A549 (cell line): Measurements from ENCODE around the gene WDR70. TPM values are rescaled to one million over a fixed set of nuclear protein-coding genes. Genes with fewer than 3 reads are reported as not detected.

Source experiments
- ATAC-seq, 2 experiments: fragments of 200-7000 bp in 1 of 2; fragments of >200 bp in 1 of 2; cut with Nextera tagmentation in 1 of 2; cut with Tn5 transposase in 1 of 2; 3 replicates each; pipeline versions ENCODE4 v1.8.0 to v1.9.1; 2018 to 2020; ENCODE audit warnings: mild to moderate bottlenecking in 1 of 2, moderate library complexity in 1 of 2
- CTCF ChIA-PET: fragments of 300-600 bp; sonication (Branson Sonifier 250); formaldehyde crosslinking; extraction: SDS; loops from one replicate; lab custom pipeline; 2021; ENCODE audit warnings: antibody characterized with exemption, inconsistent platforms; lab: Yijun Ruan, JAX
- POLR2A ChIA-PET: fragments of 350-600 bp; formaldehyde crosslinking; extraction: SDS; loops from one replicate; lab custom pipeline; 2021; ENCODE audit warnings: antibody characterized with exemption, inconsistent platforms; lab: Yijun Ruan, JAX
- DNase-seq, 2 experiments: peaks; one replicate each; pipeline versions ENCODE4 v3.0.0 to v3.0.0-alpha.2; 2011 to 2016; ENCODE audit warnings: low read depth in 1 of 2, low spot score in 1 of 2
- FAIRE-seq: peaks from 2 replicates; lab custom pipeline; 2011; peaks lifted over from hg19 to GRCh38; lab: Jason Lieb, UNC
- H3K27ac ChIP-seq, 2 experiments: fragments of >200 bp; sonication (Bioruptor Twin); formaldehyde crosslinking; 3 replicates each; pipeline ENCODE4 v1.5.1; 2016 to 2017
- H3K4me1 ChIP-seq: fragments of >200 bp; sonication (Bioruptor Twin); formaldehyde crosslinking; 3 replicates; pipeline ENCODE4 v1.6.1; 2016
- H3K4me2 ChIP-seq: fragments of >200 bp; sonication (Bioruptor Twin); formaldehyde crosslinking; 3 replicates; pipeline ENCODE4 v1.6.1; 2016
- H3K4me3 ChIP-seq: fragments of >200 bp; sonication (Bioruptor Twin); formaldehyde crosslinking; 3 replicates; pipeline ENCODE4 v1.5.1; 2016
- H3K9me3 ChIP-seq: fragments of >200 bp; sonication (Bioruptor Twin); formaldehyde crosslinking; 3 replicates; pipeline ENCODE4 v1.6.1; 2016
- ATOH8 ChIP-seq: fragments of 250-450 bp; sonication (Bioruptor Pico); IDR thresholded peaks from 2 replicates; pipeline ENCODE4 v1.5.0; 2020; ENCODE audit warnings: low read depth, mild to moderate bottlenecking, moderate library complexity
- BHLHE40 ChIP-seq: IDR thresholded peaks from 2 replicates; pipeline ENCODE4 v1.6.1; 2012; ENCODE audit warnings: low read depth, low read length, inconsistent platforms
- CBX8 ChIP-seq: fragments of 200-600 bp; sonication (generic); IDR thresholded peaks from 2 replicates; pipeline ENCODE4 v1.6.1; 2016
- CEBPB ChIP-seq, 2 experiments: fragments of >200 bp in 1 of 2; sonication (Bioruptor Twin) in 1 of 2; formaldehyde crosslinking in 1 of 2; IDR thresholded peaks; 2 replicates each; pipeline ENCODE4 v1.6.1; 2012 to 2016
- CHD4 ChIP-seq: fragments of 200-600 bp; sonication (generic); IDR thresholded peaks from 2 replicates; pipeline ENCODE4 v1.6.1; 2016; ENCODE audit warnings: antibody characterized with exemption, mild to moderate bottlenecking, borderline replicate concordance
- E2F6 ChIP-seq: IDR thresholded peaks from 2 replicates; pipeline ENCODE4 v1.6.1; 2012; ENCODE audit warnings: low read depth, borderline replicate concordance
- EHMT2 ChIP-seq: fragments of 200-600 bp; sonication (generic); IDR thresholded peaks from 2 replicates; pipeline ENCODE4 v1.6.1; 2016; ENCODE audit warnings: antibody characterized with exemption, low read depth, mild to moderate bottlenecking, moderate library complexity
- EP300 ChIP-seq, 2 experiments: fragments of >200 bp; sonication (Bioruptor Twin); formaldehyde crosslinking; IDR thresholded peaks; 2 replicates in 1 of 2; 3 replicates in 1 of 2; pipeline ENCODE4 v1.6.1; 2016 to 2017
- ESRRA ChIP-seq: fragments of 150-350 bp; IDR thresholded peaks from 2 replicates; pipeline ENCODE4 v1.6.1; 2014; ENCODE audit warnings: mild to moderate bottlenecking, low read length, borderline replicate concordance
- GATA3 ChIP-seq: IDR thresholded peaks from 2 replicates; pipeline ENCODE4 v1.6.1; 2012; ENCODE audit warnings: borderline replicate concordance
- HEYL ChIP-seq: fragments of 250-450 bp; sonication (Bioruptor Pico); IDR thresholded peaks from 2 replicates; pipeline ENCODE4 v1.8.0; 2021; ENCODE audit warnings: mild to moderate bottlenecking, moderate library complexity
- HOXA7 ChIP-seq: fragments of 250-450 bp; sonication (Bioruptor Pico); IDR thresholded peaks from 2 replicates; pipeline ENCODE4 v1.5.0; 2020; ENCODE audit warnings: mild to moderate bottlenecking, moderate library complexity
- HOXB13 ChIP-seq: fragments of 250-450 bp; sonication (Bioruptor Pico); IDR thresholded peaks from 2 replicates; pipeline ENCODE4 v1.5.0; 2020; ENCODE audit warnings: low read depth, mild to moderate bottlenecking, moderate library complexity
- HOXB5 ChIP-seq: fragments of 250-450 bp; sonication (Bioruptor Pico); IDR thresholded peaks from 2 replicates; pipeline ENCODE4 v1.5.0; 2020; ENCODE audit warnings: mild to moderate bottlenecking, moderate library complexity
- JUNB ChIP-seq: fragments of >200 bp; sonication (Bioruptor Twin); formaldehyde crosslinking; IDR thresholded peaks from 2 replicates; pipeline ENCODE4 v1.6.1; 2016
- MAFK ChIP-seq: fragments of 450-650 bp; IDR thresholded peaks from 2 replicates; pipeline ENCODE4 v1.6.1; 2014; ENCODE audit not compliant: partially characterized antibody
- MYC ChIP-seq: IDR thresholded peaks from 2 replicates; pipeline ENCODE4 v1.6.1; 2012; ENCODE audit warnings: mild to moderate bottlenecking, inconsistent platforms, low read length, improper control_type of control experiment, borderline replicate concordance
- NR3C1 ChIP-seq: fragments of >200 bp; sonication (Bioruptor Twin); formaldehyde crosslinking; IDR thresholded peaks from 3 replicates; pipeline ENCODE4 v1.6.1; 2017
- PBX3 ChIP-seq: IDR thresholded peaks from 2 replicates; pipeline ENCODE4 v1.6.1; 2012
- PHF8 ChIP-seq: fragments of 200-600 bp; sonication (generic); IDR thresholded peaks from 2 replicates; pipeline ENCODE4 v1.6.1; 2016; ENCODE audit warnings: low read depth, mild to moderate bottlenecking, antibody characterized with exemption, moderate library complexity, borderline replicate concordance
- RAD21 ChIP-seq, 2 experiments: fragments of >200 bp in 1 of 2; sonication (Bioruptor Twin) in 1 of 2; formaldehyde crosslinking in 1 of 2; IDR thresholded peaks in 1 of 2; conservative IDR thresholded peaks in 1 of 2; 2 replicates in 1 of 2; 3 replicates in 1 of 2; pipeline ENCODE4 v1.6.1; 2012 to 2018; ENCODE audit warnings: inconsistent platforms in 1 of 2
- REST ChIP-seq: fragments of 200-600 bp; sonication (generic); IDR thresholded peaks from 2 replicates; pipeline ENCODE4 v1.6.1; 2016; ENCODE audit warnings: antibody characterized with exemption, mild to moderate bottlenecking, moderate library complexity
- RFX5 ChIP-seq: fragments of 450-650 bp; IDR thresholded peaks from 2 replicates; pipeline ENCODE4 v1.7.1; 2014; ENCODE audit warnings: antibody characterized with exemption, mild to moderate bottlenecking, moderate library complexity
- RNF2 ChIP-seq: fragments of 200-600 bp; sonication (generic); IDR thresholded peaks from 2 replicates; pipeline ENCODE4 v1.6.1; 2016; ENCODE audit warnings: low read depth, mild to moderate bottlenecking, antibody characterized with exemption, moderate library complexity, borderline replicate concordance
- SMC3 ChIP-seq: fragments of >200 bp; sonication (Bioruptor Twin); formaldehyde crosslinking; IDR thresholded peaks from 3 replicates; pipeline ENCODE4 v1.6.1; 2018; ENCODE audit warnings: inconsistent platforms
- SREBF2 ChIP-seq: fragments of 450-650 bp; IDR thresholded peaks from 2 replicates; pipeline ENCODE4 v1.6.1; 2014; ENCODE audit warnings: mild to moderate bottlenecking, moderate library complexity
- USF2 ChIP-seq: fragments of 450-650 bp; IDR thresholded peaks from 2 replicates; pipeline ENCODE4 v1.6.1; 2014; ENCODE audit warnings: antibody characterized with exemption
- ZNF302 ChIP-seq: fragments of 250-450 bp; sonication (Bioruptor Pico); IDR thresholded peaks from 2 replicates; pipeline ENCODE4 v1.9.0; 2021; ENCODE audit warnings: inconsistent platforms, mild to moderate bottlenecking, moderate library complexity
- WGBS: methylation state at CpG from one replicate; pipeline ENCODE4 v1.1.6; 2017; ENCODE audit errors: missing lambda C conversion rate; 5-methylcytosine and 5-hydroxymethylcytosine counted together
- polyA plus RNA-seq, 4 experiments: library from polyadenylated mRNA; depleted of rRNA in 3 of 4; stranded (reverse); fragments of >200 nt; fragmentation: RNase III in 1 of 4; extraction: RNeasy Plus Mini Kit Qiagen cat#74134 plus additional on column Dnase treatment in 1 of 4; gene quantifications; 2 replicates in 3 of 4; 3 replicates in 1 of 4; pipeline ENCODE4 v1.2.3, GENCODE V29; 2011 to 2017

The WDR70 gene
- polyA plus RNA-seq, 2 of the 4 experiments (the other 2 are of a cell fraction): 13.8 to 28.8 TPM

GRCh38 chr5:37754976-37755375 is 375.9 kb downstream of the WDR70 start:
- Histone ChIP-seq H3K4me1 (no peaks in the 10 kb centered on the region), H3K9me3 (0 out of 3 replicates have a peak, but pooled peaks cover 4% of the 10 kb centered on the region)
- DNase-seq (no peak), FAIRE-seq (no peak)
- CTCF ChIA-PET: no interaction called here
- WGBS: 81% methylated on average over 4 of the region's 4 CpGs
- no peak for TF ChIP-seq EP300 (IDR thresholded peaks at IDR 0.05)
- TF ChIP-seq HOXB5 (CRISPR knock-in tag): no peak
- no peak for TF ChIP-seq USF2
- TF ChIP-seq NR3C1: no peak
- no peak for TF ChIP-seq E2F6
- no peak for TF ChIP-seq HOXA7 (CRISPR knock-in tag)
- no peak for TF ChIP-seq RNF2
- TF ChIP-seq GATA3: no peak
- no peak for TF ChIP-seq MYC
- no peak for TF ChIP-seq JUNB
- no peak for TF ChIP-seq RAD21 (conservative IDR thresholded peaks at IDR 0.05 in 1 of 2, IDR thresholded peaks at IDR 0.05 in 1 of 2)
- no peak for TF ChIP-seq PBX3
- no peak for TF ChIP-seq ESRRA
- TF ChIP-seq RFX5: no peak
- no peak for TF ChIP-seq ZNF302 (CRISPR knock-in tag)
- TF ChIP-seq ATOH8: no peak
- no peak for TF ChIP-seq CEBPB (IDR thresholded peaks at IDR 0.05)
- TF ChIP-seq EHMT2: no peak
- TF ChIP-seq, all 56 proteins: peak for 0
- POLR2A ChIA-PET: no interaction called here
- Histone ChIP-seq H3K4me2 (no peak overlapping the region), H3K4me3 (no peak overlapping the region), H3K27ac (no peak overlapping the region)
- ATAC-seq: no peak

- 78% methylated on average over 4 of the region's 4 CpGs for WGBS
- ChIA-PET POLR2A (no interaction called here), CTCF (interaction anchor here (0.6 kb wide), 1 partner anchor 109 kb away, joined by 3 read pairs; no protein-coding TSS in a partner anchor)
- no peak for DNase-seq
- Histone ChIP-seq H3K4me2 (no peak overlapping the region), H3K9me3 (0 out of 3 replicates have a peak, but pooled peaks cover 4% of the 10 kb centered on the region), H3K27ac (no peak overlapping the region), H3K4me1 (no peaks in the 10 kb centered on the region), H3K4me3 (no peak overlapping the region)
- ATAC-seq: no peak
- no peak for FAIRE-seq
- TF ChIP-seq PBX3 (no peak), BHLHE40 (no peak), MAFK (no peak), E2F6 (no peak), ZNF302 (CRISPR knock-in tag) (no peak), HOXA7 (CRISPR knock-in tag) (no peak), HOXB13 (no peak), RAD21 (conservative IDR thresholded peaks at IDR 0.05 in 1 of 2, IDR thresholded peaks at IDR 0.05 in 1 of 2) (no peak), CBX8 (no peak), SMC3 (no peak), CHD4 (no peak), REST (no peak), SREBF2 (no peak), RFX5 (no peak), PHF8 (no peak), HEYL (no peak)
Measured at GRCh38 chr5:37755581-37755980, 376.5 kb downstream of the WDR70 start.
